HG03575 (cell line): Measurements from ENCODE around the gene CCND2.

Source experiments
- ATAC-seq: cut with Tn5 transposase; IDR thresholded peaks from one replicate; pipeline ENCODE4 v1.9.1; 2021; ENCODE audit not compliant: unreplicated experiment, insufficient number of reproducible peaks, low FRiP score; ENCODE audit errors: extremely low read depth

Gene CCND2

GRCh38 chr12:4251967-4252366, 21.6 kb upstream of the CCND2 start:
- ATAC-seq: no peak

DNA sequence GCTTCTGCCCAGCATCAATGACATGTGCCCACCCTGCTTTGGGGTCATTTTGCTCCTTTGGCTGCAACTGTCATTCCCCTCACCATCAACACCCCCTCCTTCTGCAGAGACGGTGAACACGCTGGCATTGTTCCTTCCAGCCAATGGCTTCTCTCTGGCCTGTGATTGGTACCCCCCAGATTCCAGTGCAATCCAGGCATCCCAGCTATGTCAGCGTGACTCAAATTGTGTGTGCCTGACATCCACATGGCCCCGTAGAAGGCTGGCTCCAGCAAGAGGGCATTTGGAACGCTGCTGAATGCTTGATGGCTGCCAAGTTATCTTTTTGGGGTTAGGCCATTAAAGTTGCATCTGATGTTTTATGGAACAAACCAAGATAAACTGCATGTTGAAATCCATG, 21.0 kb upstream of the CCND2 start:
- ATAC-seq: no peak

DNA sequence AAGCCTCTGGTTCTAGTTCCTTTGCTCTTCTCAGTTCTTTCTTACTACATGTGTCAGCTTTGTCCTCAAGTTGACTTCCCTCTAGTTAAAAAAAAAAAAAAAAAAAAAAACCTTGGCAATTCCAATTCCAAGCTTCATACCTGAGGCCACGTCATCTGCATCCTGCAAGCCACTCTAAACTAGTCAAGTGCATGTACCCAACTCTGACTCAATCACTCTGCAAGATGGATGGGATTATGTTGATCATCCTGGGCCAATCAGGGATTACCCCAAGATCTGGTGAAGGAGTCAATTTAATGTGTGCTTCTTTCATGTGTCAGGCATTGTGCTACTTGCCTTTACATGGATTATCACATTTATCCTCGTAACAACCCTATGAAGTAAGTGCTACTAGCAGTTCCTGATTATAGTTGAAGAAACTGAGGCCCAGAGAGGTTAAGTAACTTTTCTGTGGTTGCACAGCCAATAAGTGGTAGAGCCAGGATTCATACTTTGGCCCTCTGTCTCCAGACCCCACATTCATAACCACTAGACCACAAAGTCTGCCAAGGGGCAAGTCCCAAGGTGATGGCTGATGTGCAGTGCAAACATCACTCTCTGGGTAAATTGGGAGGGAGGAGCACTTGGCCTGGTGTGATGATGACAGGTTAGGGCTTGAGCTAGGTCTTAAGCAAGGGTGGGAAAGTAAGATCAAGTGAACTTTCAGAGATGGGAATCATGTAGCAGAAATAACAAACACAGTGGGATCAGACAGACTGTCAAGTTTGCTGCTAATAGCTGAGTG, 17.3 kb upstream of the CCND2 start:
- no peak for ATAC-seq

DNA sequence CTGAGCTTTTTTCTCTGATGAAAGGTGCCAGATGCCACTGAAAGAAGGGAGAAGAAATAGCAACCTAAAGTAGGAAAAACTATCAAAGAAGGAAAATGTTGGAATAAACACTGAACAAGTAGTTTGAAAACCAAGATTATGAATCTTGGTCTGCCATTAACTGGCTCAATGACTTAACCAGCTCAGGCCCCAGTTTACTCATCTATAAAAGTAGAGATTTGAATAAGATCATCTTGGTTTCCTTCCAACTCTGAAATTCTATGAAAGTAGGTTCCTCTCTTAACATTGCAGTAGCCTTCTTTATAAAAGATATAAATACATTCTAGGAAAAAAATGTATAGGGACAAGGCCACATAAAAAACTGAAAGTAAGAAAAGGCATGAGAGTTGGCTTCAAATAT, 16.1 kb upstream of the CCND2 start:
- no peak for ATAC-seq

GRCh38 chr12:4259099-4259498, 14.5 kb upstream of the CCND2 start:
- no peak for ATAC-seq

GRCh38 chr12:4261655-4262054, 11.9 kb upstream of the CCND2 start:
- ATAC-seq: no peak

GRCh38 chr12:4265280-4265679, 8.3 kb upstream of the CCND2 start:
- no peak for ATAC-seq

DNA sequence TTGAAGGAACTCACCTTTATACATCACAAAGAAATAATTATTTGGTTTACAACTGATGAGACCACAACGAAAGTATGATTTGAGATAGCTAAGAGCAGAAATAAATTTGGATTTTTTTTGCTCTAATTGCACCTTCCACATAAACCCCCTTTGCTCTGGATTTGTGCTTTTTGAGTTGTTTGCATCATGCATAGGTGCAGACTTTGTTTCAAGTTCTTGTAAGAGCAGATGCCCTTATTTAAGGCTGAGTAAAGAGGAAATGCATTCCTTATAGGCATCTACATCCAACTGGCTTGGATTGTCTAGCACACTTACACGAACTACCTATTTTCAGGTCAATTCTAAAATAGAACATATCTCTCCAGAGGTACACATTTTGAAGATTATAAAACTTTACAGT, 6.6 kb upstream of the CCND2 start:
- ATAC-seq: no peak

DNA sequence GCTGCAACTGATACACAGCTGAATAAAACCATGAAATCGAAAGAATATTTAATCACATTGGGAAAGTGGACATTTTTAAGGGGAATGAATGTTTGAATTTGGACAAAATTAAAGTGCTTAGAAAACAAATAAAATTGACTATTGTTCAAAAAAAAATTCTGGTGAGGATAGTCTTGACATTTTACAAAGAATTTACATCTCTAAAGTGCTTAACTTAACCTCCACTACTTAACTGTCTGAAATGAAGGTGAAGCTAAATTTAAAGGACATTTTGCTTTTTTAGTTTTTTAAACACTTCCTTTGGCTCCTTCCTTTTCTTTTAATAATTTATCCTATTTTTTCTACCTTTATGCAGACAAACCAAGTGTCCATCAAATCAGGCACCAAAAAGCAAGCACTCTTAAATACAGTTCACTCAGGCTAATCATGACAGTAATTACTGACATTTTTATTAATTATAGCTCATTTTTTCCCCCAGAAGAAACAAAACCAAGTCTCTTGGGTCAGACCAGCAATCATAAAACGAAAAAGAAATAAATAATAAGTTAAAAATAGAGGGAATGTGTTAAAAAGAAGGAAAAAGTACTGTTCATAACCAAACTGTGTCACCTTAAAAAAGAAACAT, 5.7 kb upstream of the CCND2 start:
- ATAC-seq: no peak

GRCh38 chr12:4268329-4269181, 5.0 kb upstream of the CCND2 start:
- no peak for ATAC-seq

DNA sequence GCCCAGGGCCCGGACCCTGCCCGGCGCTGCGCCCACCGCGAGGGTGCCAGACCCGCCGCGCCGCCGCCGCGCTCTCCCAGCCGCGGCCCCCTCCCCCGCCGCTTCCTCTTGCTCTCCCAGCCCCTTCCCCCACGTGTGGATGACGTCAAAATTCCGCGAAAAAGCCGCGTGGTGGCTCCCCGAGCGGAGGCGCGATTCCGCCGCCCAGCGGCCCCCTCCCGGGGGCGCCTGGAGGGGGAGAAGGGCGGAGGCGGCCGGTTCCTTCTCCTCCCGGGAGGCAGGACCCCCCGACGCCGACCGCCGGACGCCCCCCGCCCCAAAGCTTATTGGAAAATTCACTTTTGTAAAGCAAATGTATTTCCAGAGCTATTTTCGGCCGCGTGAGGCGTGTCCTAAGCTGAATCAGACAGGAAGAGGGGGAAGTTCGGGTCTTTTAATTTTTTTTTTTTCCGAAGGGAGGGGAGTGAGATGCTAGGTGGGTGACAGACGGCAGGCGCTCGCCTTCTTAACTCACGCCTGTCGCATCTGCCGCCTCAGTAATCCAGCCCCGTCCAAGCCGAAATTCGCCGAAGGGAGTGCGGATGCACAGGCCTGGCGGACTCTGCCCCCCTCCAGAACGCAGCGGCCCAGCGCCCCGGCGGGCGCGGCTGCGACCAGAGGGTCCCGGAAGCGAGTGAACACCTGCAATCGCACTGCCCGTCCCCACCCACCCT, 4.1 kb upstream of the CCND2 start:
- no peak for ATAC-seq

DNA sequence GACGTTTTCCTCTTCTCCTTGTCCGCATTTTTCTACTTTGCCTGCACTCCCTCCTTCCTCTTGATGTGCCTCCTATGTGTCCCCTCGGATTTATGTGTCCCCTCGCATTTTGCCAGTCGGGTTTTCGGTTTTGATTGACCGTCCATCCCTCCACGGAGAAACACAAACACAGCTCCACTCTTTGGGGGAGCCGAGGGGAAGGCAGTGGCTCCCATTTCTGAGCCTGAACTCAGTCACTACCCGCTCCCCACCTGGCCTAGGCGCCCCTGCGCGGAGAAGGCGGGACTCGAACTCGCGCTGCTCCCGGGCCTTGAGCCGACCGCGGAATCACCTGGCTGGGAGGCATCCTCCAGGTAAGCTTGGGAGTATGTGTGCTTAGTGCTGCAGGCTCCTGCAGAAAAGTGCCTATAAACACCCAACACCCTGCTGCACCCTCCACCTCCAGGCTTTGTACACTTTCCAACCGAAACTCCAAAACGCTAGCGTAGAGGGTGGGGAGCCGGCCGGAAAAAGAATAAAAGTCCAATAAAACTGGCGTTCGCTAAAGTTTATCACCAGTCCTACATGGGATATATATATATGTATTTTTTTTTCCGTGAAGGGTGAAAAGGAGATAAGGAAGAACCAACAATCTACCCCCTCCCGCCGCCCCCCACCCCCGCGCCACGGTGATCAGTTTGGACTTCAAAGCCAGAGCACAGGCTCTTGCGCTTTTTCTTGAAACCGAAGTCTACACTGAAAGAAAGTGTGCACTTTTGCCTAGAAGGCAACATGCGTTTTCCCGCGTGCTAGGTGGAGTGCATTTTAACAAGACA, 3.3 kb upstream of the CCND2 start:
- no peak for ATAC-seq

- no peak for ATAC-seq
Observed at GRCh38 chr12:4270831-4271716, 2.5 kb upstream of the CCND2 start.

- ATAC-seq: no peak
Observed at GRCh38 chr12:4271717-4272423, 1.7 kb upstream of the CCND2 start.

- no peak for ATAC-seq
Observed at GRCh38 chr12:4272424-4273272, 914 bp upstream of the CCND2 start.

GRCh38 chr12:4273273-4273651, 300 bp upstream of the CCND2 start:
- ATAC-seq: no peak
